SK-N-SH (cell line): ENCODE results near the gene C3orf52. TPM values are rescaled to one million over a fixed set of nuclear protein-coding genes. Genes with fewer than 3 reads are reported as not detected.
"Not testable (repeated sequence)": the region's sequence is repeated elsewhere in the genome, so short reads cannot be mapped to it uniquely, and the experiment has no call there.

Experiments
- CTCF ChIA-PET: fragments of 300-600, 350-600 bp; formaldehyde crosslinking; extraction: SDS; loops from one replicate; lab custom pipeline; 2021; lab: Yijun Ruan, JAX
- POLR2A ChIA-PET: fragments of 350-600 bp; sonication (Branson Sonifier 250); formaldehyde crosslinking; extraction: SDS; loops from one replicate; lab custom pipeline; 2020; ENCODE audit warnings: antibody characterized with exemption, inconsistent platforms; lab: Yijun Ruan, JAX
- DNase-seq: peaks from one replicate; pipeline ENCODE4 v3.0.0; 2012
- H2AFZ ChIP-seq: fragments of 200-600 bp; sonication (generic); 2 replicates; pipeline ENCODE4 v1.8.1; 2016; ENCODE audit warnings: antibody characterized with exemption, mild to moderate bottlenecking, low read depth
- H3F3A ChIP-seq: fragments of 200-600 bp; sonication (generic); replicated peaks from 2 replicates; pipeline ENCODE3; 2016; ENCODE audit warnings: antibody characterized with exemption, mild to moderate bottlenecking; ENCODE audit not compliant: insufficient read depth
- H3K27ac ChIP-seq, 2 experiments: fragments of 200-500 bp in 1 of 2; fragments of 200-600 bp in 1 of 2; sonication (Bioruptor generic) in 1 of 2; sonication (generic), shearing (Covaris generic) in 1 of 2; 2 replicates each; pipeline versions ENCODE4 v1.5.1 to v1.6.1; 2014 to 2016; ENCODE audit warnings: low read depth in 2 of 2, inconsistent platforms in 1 of 2, low read length in 1 of 2, mild to moderate bottlenecking in 1 of 2, mixed read lengths in 1 of 2
- H3K27me3 ChIP-seq: fragments of 200-600 bp; sonication (generic), shearing (Covaris generic); 2 replicates; pipeline ENCODE4 v1.6.1; 2016; ENCODE audit warnings: mixed run types; ENCODE audit not compliant: insufficient read depth
- H3K36me3 ChIP-seq, 2 experiments: fragments of 200-500 bp in 1 of 2; fragments of 200-600 bp in 1 of 2; sonication (Bioruptor generic) in 1 of 2; sonication (generic) in 1 of 2; replicated peaks in 1 of 2; 2 replicates each; pipeline versions ENCODE3 to v1.5.1; 2014 to 2016; ENCODE audit warnings: low read length in 1 of 2, mild to moderate bottlenecking in 1 of 2; ENCODE audit not compliant: insufficient read depth in 2 of 2, control insufficient read depth in 1 of 2
- H3K4me1 ChIP-seq, 2 experiments: fragments of 200-500 bp in 1 of 2; fragments of 200-600 bp in 1 of 2; sonication (Bioruptor generic) in 1 of 2; sonication (generic), shearing (Covaris generic) in 1 of 2; 2 replicates each; pipeline versions ENCODE4 v1.5.1 to v1.6.1; 2014 to 2016; ENCODE audit warnings: low read depth in 1 of 2, low read length in 1 of 2, mixed run types in 1 of 2; ENCODE audit not compliant: insufficient read depth in 2 of 2, control insufficient read depth in 1 of 2
- H3K4me2 ChIP-seq: fragments of 200-600 bp; sonication (generic), shearing (Covaris generic); 2 replicates; pipeline ENCODE4 v1.6.1; 2017; ENCODE audit warnings: mixed run types
- H3K4me3 ChIP-seq, 2 experiments: fragments of 200-500 bp in 1 of 2; fragments of 200-600 bp in 1 of 2; sonication (Bioruptor generic) in 1 of 2; sonication (generic), shearing (Covaris generic) in 1 of 2; 2 replicates each; pipeline versions ENCODE4 v1.5.1 to v1.8.1; 2014 to 2016; ENCODE audit warnings: low read depth in 2 of 2, inconsistent platforms in 1 of 2, low read length in 1 of 2, mild to moderate bottlenecking in 1 of 2, mixed read lengths in 1 of 2, moderate library complexity in 1 of 2
- H3K79me2 ChIP-seq: fragments of 200-600 bp; sonication (generic); 2 replicates; pipeline ENCODE4 v1.8.1; 2017; ENCODE audit warnings: mild to moderate bottlenecking; ENCODE audit not compliant: insufficient read depth
- H3K9ac ChIP-seq: fragments of 200-600 bp; sonication (generic); 2 replicates; pipeline ENCODE4 v1.6.1; 2017; ENCODE audit warnings: mixed run types
- H3K9me2 ChIP-seq: fragments of 200-600 bp; sonication (generic); 2 replicates; pipeline ENCODE4 v1.6.1; 2017; ENCODE audit warnings: mixed run types
- H3K9me3 ChIP-seq: fragments of 200-600 bp; sonication (generic); 2 replicates; pipeline ENCODE4 v1.6.1; 2017; ENCODE audit warnings: mixed run types, mild to moderate bottlenecking, moderate library complexity
- H4K20me1 ChIP-seq: fragments of 200-600 bp; sonication (generic); 2 replicates; pipeline ENCODE4 v1.6.1; 2017; ENCODE audit warnings: mild to moderate bottlenecking, mixed run types; ENCODE audit not compliant: insufficient read depth
- ELF1 ChIP-seq: IDR thresholded peaks from 2 replicates; pipeline ENCODE4 v1.4.0; 2012
- MAX ChIP-seq: IDR thresholded peaks from 2 replicates; pipeline ENCODE4 v1.4.0; 2012; ENCODE audit warnings: low read depth
- MXI1 ChIP-seq: IDR thresholded peaks from 2 replicates; pipeline ENCODE4 v1.6.1; 2012; ENCODE audit warnings: mild to moderate bottlenecking, low read depth, low read length, improper control_type of control experiment
- POLR2AphosphoS5 ChIP-seq: IDR thresholded peaks from 2 replicates; pipeline ENCODE4 v1.6.1; 2012; ENCODE audit warnings: low read depth, low read length
- TAF1 ChIP-seq: IDR thresholded peaks from 2 replicates; pipeline ENCODE4 v1.6.1; 2012; ENCODE audit warnings: low read depth, mild to moderate bottlenecking, low read length, moderate library complexity, borderline replicate concordance
- TEAD4 ChIP-seq: IDR thresholded peaks from 2 replicates; pipeline ENCODE4 v1.4.0; 2012; ENCODE audit warnings: mild to moderate bottlenecking, borderline replicate concordance; ENCODE audit not compliant: insufficient read depth
- ZBTB33 ChIP-seq: IDR thresholded peaks from 2 replicates; pipeline ENCODE4 v1.4.0; 2012; ENCODE audit warnings: low read depth, borderline replicate concordance
- WGBS: methylation state at CpG from one replicate; pipeline ENCODE4 v1.1.6; 2017; ENCODE audit warnings: low lambda C conversion rate; 5-methylcytosine and 5-hydroxymethylcytosine counted together
- polyA plus RNA-seq, 3 experiments: library from polyadenylated mRNA; depleted of rRNA; stranded (reverse); fragments of >200 nt; gene quantifications; 2 replicates each; pipeline ENCODE4 v1.2.3, GENCODE V29; 2012
- TF ChIP-seq, protein P1 (sequence below): fragments of 200-600 bp; sonication (generic); IDR thresholded peaks from 2 replicates; pipeline ENCODE4 v1.6.1; 2017; ENCODE audit warnings: antibody characterized with exemption, mild to moderate bottlenecking, moderate library complexity

C3orf52 gene, protein sequence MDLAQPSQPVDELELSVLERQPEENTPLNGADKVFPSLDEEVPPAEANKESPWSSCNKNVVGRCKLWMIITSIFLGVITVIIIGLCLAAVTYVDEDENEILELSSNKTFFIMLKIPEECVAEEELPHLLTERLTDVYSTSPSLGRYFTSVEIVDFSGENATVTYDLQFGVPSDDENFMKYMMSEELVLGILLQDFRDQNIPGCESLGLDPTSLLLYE
- polyA plus RNA-seq (2012; rRNA removed) = 5.4 and 8.7 TPM in 2 replicates
- polyA plus RNA-seq (2012; cell fraction: cytosol; rRNA removed) = 5.7 TPM in 2 replicates
- polyA plus RNA-seq (2012; cell fraction: nucleus; rRNA removed) = 7.8 and 15.3 TPM in 2 replicates

DNA sequence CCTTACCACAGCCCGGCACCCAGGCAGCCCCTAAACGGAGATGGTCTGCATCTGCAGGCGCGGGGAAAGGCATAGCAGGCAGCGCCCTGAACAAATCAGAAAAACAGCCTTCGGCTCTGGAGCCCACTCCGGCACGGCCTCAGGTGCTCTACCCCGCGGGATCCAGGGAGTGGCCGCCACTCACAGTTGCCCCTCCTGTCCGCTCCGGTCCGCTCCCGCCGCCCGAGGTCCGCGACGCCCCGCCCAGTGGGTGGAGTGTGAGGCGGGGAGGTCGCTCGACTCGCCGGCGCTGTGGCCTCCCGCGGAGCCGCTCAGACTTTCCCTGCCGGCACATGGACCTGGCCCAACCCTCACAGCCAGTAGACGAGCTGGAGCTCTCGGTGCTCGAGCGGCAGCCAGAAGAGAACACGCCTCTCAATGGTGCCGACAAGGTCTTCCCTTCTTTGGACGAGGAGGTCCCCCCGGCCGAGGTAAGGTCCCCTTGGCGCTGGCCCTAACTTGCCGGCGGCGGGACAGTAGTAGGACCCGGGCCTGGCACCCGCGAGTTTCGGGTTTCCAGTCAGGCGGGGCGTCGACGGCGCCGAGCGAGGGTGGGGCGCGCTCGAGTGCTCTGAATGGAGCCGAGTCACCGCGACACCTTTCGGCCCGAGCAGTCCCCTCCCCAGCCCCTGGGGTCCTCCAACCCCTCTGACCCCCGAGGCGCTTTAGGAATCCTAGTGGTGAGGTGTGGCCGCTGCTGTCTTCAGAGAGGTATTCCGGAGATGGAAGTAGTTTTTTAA is at the start of gene C3orf52:
C3orf52 (plus strand) TSS at position 314 of the 779 bp plus-strand sequence; CDS start at position 333, 19 bp downstream.
- Histone ChIP-seq H3K79me2 (peaks cover 40% of the 10 kb centered on the region), H3K4me2 (peak within 1 kb of the TSS; percentile 86), H3K27me3 (no peaks in the 10 kb centered on the region), H3F3A (peaks cover 8% of the 10 kb centered on the region), H3K27ac (peak within 1 kb of the TSS in 1 of 2 experiments; percentile 77; a peak in 2 of 4 replicates), H3K4me1 (peaks cover 5 to 10% of the 10 kb centered on the region in 2 experiments; a peak in 2 of 4 replicates), H3K9ac (peak within 1 kb of the TSS; percentile 81), H4K20me1 (no peaks in the 10 kb centered on the region), H3K9me3 (no peaks in the 10 kb centered on the region), H3K4me3 (peak within 1 kb of the TSS; percentile 60 to 69), H2AFZ (peak within 1 kb of the TSS; percentile 99), H3K9me2 (no peaks in the 10 kb centered on the region), H3K36me3 (no peaks in the 10 kb centered on the region)
- CTCF ChIA-PET = interaction anchor here (2.9 kb wide), 1 partner anchor 25 kb away, joined by 11 read pairs; no protein-coding TSS in a partner anchor
- peak; percentile 94 for DNase-seq
- POLR2A ChIA-PET = no interaction called here
- 6% methylated on average over 16 of the region's 67 CpGs for WGBS
- no peak for TF ChIP-seq ZBTB33
- TF ChIP-seq, protein P1, sequence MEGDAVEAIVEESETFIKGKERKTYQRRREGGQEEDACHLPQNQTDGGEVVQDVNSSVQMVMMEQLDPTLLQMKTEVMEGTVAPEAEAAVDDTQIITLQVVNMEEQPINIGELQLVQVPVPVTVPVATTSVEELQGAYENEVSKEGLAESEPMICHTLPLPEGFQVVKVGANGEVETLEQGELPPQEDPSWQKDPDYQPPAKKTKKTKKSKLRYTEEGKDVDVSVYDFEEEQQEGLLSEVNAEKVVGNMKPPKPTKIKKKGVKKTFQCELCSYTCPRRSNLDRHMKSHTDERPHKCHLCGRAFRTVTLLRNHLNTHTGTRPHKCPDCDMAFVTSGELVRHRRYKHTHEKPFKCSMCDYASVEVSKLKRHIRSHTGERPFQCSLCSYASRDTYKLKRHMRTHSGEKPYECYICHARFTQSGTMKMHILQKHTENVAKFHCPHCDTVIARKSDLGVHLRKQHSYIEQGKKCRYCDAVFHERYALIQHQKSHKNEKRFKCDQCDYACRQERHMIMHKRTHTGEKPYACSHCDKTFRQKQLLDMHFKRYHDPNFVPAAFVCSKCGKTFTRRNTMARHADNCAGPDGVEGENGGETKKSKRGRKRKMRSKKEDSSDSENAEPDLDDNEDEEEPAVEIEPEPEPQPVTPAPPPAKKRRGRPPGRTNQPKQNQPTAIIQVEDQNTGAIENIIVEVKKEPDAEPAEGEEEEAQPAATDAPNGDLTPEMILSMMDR = peak; percentile 28
- TF ChIP-seq TAF1 = peak; percentile 65; the same call in 1 of the 2 replicates
- peak; percentile 93 for TF ChIP-seq MAX
- no peak for TF ChIP-seq ELF1
- no peak for TF ChIP-seq TEAD4
- TF ChIP-seq MXI1 = peak; percentile 55; the same call in 1 of the 2 replicates
- peak; percentile 50; the same call in 1 of the 2 replicates for TF ChIP-seq POLR2AphosphoS5
- TF ChIP-seq, all 33 proteins: peak for 5

GRCh38 chr3:112037194-112037593 is 49.0 kb upstream of the C3orf52 start:
- H3K27ac ChIP-seq, H4K20me1 ChIP-seq, POLR2A ChIA-PET, H2AFZ ChIP-seq, H3F3A ChIP-seq, H3K79me2 ChIP-seq, H3K9me2 ChIP-seq, H3K4me1 ChIP-seq, H3K4me3 ChIP-seq, H3K9ac ChIP-seq, DNase-seq, H3K36me3 ChIP-seq, CTCF ChIA-PET, H3K4me2 ChIP-seq, H3K27me3 ChIP-seq, H3K9me3 ChIP-seq: not testable (repeated sequence)
- WGBS = 66% methylated on average over 4 of the region's 4 CpGs
